ENCODE results near the gene ZSCAN30. TPM values are rescaled to one million over a fixed set of nuclear protein-coding genes. Genes with fewer than 3 reads are reported as not detected.
A peak's percentile ranks its signal among the peaks of the same experiment; 100 is the strongest.

The ZSCAN30 gene
- total and polyA plus RNA-seq, 2 of the 13 experiments (the other 11 are each of a cell fraction or from before 2014, with no cell fraction given): 7.4 to 7.7 TPM

- intact Hi-C loops (cut with micrococcal nuclease; ENCODE audit: unreplicated experiment): no loop called here
- Histone ChIP-seq H3K4me2 (ENCODE audit: low read depth, low read length) (no peak overlapping the region), H3K27me3 (ENCODE audit: control insufficient read depth in 1 of 2, insufficient read depth in 2 of 2, low read length in 2 of 2) (no peaks in the 10 kb centered on the region), H3K9me3 (ENCODE audit: low read length) (peaks cover 2% of the 10 kb centered on the region), H3K9ac (ENCODE audit: insufficient read depth, low read depth, low read length) (no peak overlapping the region), H3K4me3 (replicated peaks in 1 of 3; ENCODE audit: insufficient read depth in 1 of 3, low read depth in 2 of 3, low read length in 3 of 3) (no peak overlapping the region), H3K36me3 (replicated peaks in 1 of 2; ENCODE audit: control insufficient read depth in 1 of 2, insufficient read depth in 2 of 2, low read length in 2 of 2) (peaks cover 0 to 25% of the 10 kb centered on the region in 2 experiments; a peak in 3 of 5 replicates), H3K79me2 (ENCODE audit: insufficient read depth, low read length) (no peaks in the 10 kb centered on the region), H3K27ac (ENCODE audit: extremely low read length, insufficient read depth, low read length) (no peak overlapping the region), H3K4me1 (ENCODE audit: insufficient read depth, low read length) (peaks cover 9% of the 10 kb centered on the region), H4K20me1 (ENCODE audit: insufficient read depth, low read length) (no peaks in the 10 kb centered on the region), H2AFZ (ENCODE audit: low read length) (no peak overlapping the region)
- TF ChIP-seq CEBPB (IDR thresholded peaks at IDR 0.05; ENCODE audit: borderline replicate concordance, low read depth, low read length): peak; percentile 32; the same call in 1 of the 2 replicates
- TF ChIP-seq ZMYM4 (CRISPR knock-in tag; IDR thresholded peaks at IDR 0.05): no peak
- TF ChIP-seq FLYWCH1 (CRISPR knock-in tag; IDR thresholded peaks at IDR 0.05): no peak
- ChIA-PET POLR2A (interaction anchor here (0.7 kb wide), 1 partner anchor 117 kb away, joined by 3 read pairs; no protein-coding TSS in a partner anchor), CTCF (ENCODE audit: low intra/inter-chr PET ratio, low total read pairs) (no interaction called here)
- in situ Hi-C loops (cut with HindIII; ENCODE audit: extremely low pct_ligation_motif_present, low pct_unique_long_range_greater_than_20kb): no loop called here
- WGBS (ENCODE audit: low lambda C conversion rate): 98% methylated on average over 14 of the region's 14 CpGs
- no TSS peak for BruUV-seq (replicated peaks)
- DNase-seq (ENCODE audit: low spot score): no peak
- no peak for FAIRE-seq
- no peak for ATAC-seq
These were observed 42.4 kb downstream of the ZSCAN30 start for GRCh38 chr18:35247412-35248249.

- H3K4me3 ChIP-seq (replicated peaks in 1 of 3; ENCODE audit: insufficient read depth in 1 of 3, low read depth in 2 of 3, low read length in 3 of 3): no peak overlapping the region
- intact Hi-C loops (cut with micrococcal nuclease; ENCODE audit: unreplicated experiment): no loop called here
- peaks cover 17% of the 10 kb centered on the region for H3K4me1 ChIP-seq (ENCODE audit: insufficient read depth, low read length)
- in situ Hi-C loops (cut with HindIII; ENCODE audit: extremely low pct_ligation_motif_present, low pct_unique_long_range_greater_than_20kb): no loop called here
- ChIA-PET POLR2A (no interaction called here), CTCF (ENCODE audit: low intra/inter-chr PET ratio, low total read pairs) (no interaction called here)
- no peaks in the 10 kb centered on the region for H3K27me3 ChIP-seq (ENCODE audit: control insufficient read depth in 1 of 2, insufficient read depth in 2 of 2, low read length in 2 of 2)
- H3K4me2 ChIP-seq (ENCODE audit: low read depth, low read length): no peak overlapping the region
- no peak overlapping the region for H2AFZ ChIP-seq (ENCODE audit: low read length)
- no peak overlapping the region for H3K9ac ChIP-seq (ENCODE audit: insufficient read depth, low read depth, low read length)
- no peaks in the 10 kb centered on the region for H3K9me3 ChIP-seq (ENCODE audit: low read length)
- H3K36me3 ChIP-seq (replicated peaks in 1 of 2; ENCODE audit: control insufficient read depth in 1 of 2, insufficient read depth in 2 of 2, low read length in 2 of 2): peaks cover 0 to 25% of the 10 kb centered on the region in 2 experiments; a peak in 3 of 5 replicates
- ATAC-seq: no peak
- no peak for FAIRE-seq
- no peak overlapping the region for H3K27ac ChIP-seq (ENCODE audit: extremely low read length, insufficient read depth, low read length)
- BruUV-seq (replicated peaks): no TSS peak
- H3K79me2 ChIP-seq (ENCODE audit: insufficient read depth, low read length): no peaks in the 10 kb centered on the region
- no peak for DNase-seq (ENCODE audit: low spot score)
- H4K20me1 ChIP-seq (ENCODE audit: insufficient read depth, low read length): no peaks in the 10 kb centered on the region
- TF ChIP-seq BHLHE40 (IDR thresholded peaks at IDR 0.05; ENCODE audit: low read length) (no peak), IKZF4 (CRISPR knock-in tag; IDR thresholded peaks at IDR 0.05; ENCODE audit: borderline replicate concordance, low read depth, not compliant biosample characterization) (no peak), MIXL1 (CRISPR knock-in tag; IDR thresholded peaks at IDR 0.05) (no peak), ZNF496 (CRISPR knock-in tag; IDR thresholded peaks at IDR 0.05; ENCODE audit: insufficient replicate concordance) (no peak), SNAPC4 (CRISPR knock-in tag; IDR thresholded peaks at IDR 0.05) (no peak), HNRNPH1 (optimal IDR thresholded peaks at IDR 0.05; ENCODE audit: low read depth, low read length) (no peak), ZNF550 (CRISPR knock-in tag; IDR thresholded peaks at IDR 0.05; ENCODE audit: borderline replicate concordance) (no peak), DBP (CRISPR knock-in tag; IDR thresholded peaks at IDR 0.05; ENCODE audit: not compliant biosample characterization) (no peak), HNRNPK (IDR thresholded peaks at IDR 0.05; ENCODE audit: low read depth, low read length, poor library complexity, severe bottlenecking) (no peak)
These were observed 43.2 kb downstream of the ZSCAN30 start for GRCh38 chr18:35246831-35247230.

Measured in HepG2 (cell line).